HG02840 (cell line): ENCODE data around the gene CELSR3.

Experiments used
- ATAC-seq: cut with Tn5 transposase; IDR thresholded peaks from one replicate; pipeline ENCODE4 v1.9.1; 2021; ENCODE audit warnings: mild to moderate bottlenecking, moderate library complexity, moderate number of reproducible peaks; ENCODE audit not compliant: unreplicated experiment, low FRiP score

Gene CELSR3

GRCh38 chr3:48688032-48688736 lies 25.5 kb upstream of the CELSR3 start:
- ATAC-seq, result no peak

GRCh38 chr3:48687220-48687678 lies 24.6 kb upstream of the CELSR3 start:
- no peak for ATAC-seq

DNA sequence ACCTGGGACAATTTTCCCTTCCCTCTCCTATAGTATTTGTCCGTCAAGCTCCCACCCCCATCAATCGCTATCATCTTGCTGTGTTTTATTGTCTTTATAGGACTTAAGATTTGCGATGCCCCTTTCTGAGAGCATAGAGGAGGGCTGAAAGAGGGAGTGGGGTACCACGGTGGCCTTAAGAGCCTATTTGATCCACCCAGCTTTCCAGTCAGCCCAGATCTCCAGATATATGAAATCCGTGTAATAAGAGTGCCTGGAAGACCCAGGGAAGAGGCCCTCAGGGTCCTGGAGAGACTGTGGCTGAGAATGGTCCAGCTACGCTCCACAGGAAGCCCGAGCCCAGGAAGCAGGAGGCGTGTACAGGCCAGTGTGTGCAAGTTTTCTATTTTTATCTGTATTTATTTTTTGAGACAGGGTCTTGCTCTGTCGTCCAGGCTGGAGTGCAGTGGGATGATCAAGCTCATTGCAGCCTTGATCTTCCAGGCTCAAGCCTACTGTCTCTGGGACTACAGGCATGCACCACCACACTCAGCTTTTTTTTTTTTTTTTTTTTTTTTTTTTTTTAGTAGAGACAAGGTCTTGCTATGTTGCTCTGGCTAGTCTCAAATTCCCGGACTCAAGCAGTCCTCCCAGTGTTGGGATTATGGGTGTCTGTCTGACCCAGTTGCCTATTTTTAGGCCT lies 24.0 kb upstream of the CELSR3 start:
- no peak for ATAC-seq

- ATAC-seq, result peak; percentile 75
These were observed 23.2 kb upstream of the CELSR3 start, which contains the start of gene NCKIPSD for GRCh38 chr3:48685603-48686511. Gene NCKIPSD (minus strand): TSS chr3:48685915. CDS start chr3:48685807, 108 bp downstream.

- ATAC-seq, result no peak
These were observed 22.6 kb upstream of the CELSR3 start for GRCh38 chr3:48685293-48685602.

DNA sequence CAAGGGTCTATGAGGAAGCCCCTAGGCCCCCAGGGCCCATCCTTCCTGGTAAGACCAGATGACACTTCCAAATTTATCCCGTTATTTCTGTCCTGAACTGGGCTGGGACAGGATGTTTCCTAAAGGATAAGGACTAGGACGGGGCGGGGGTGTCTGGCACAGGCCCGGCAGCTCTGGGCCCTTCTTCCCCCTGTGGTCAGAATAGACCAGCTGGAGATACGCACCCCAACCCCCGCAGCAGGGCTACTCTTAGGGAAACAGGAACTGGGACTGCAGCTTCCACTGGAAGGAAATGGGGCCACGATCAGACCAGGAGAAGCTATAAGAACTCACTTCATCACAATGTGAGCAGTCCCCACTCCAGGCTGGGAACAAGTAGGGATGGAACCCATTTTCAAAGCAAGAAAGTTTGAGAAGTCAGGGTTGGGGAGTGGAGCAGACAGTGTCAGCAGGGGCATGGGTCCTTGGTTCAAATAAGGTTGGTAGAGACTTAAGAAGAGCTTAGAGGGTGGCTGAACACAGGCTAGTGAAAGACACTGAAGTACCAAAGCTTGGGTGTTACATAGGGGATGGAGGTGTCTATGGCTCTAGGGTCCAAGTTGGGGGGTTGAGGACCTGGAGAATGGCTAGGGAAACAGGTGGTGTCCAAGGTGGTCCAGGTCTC lies 21.9 kb upstream of the CELSR3 start:
- no peak for ATAC-seq

DNA sequence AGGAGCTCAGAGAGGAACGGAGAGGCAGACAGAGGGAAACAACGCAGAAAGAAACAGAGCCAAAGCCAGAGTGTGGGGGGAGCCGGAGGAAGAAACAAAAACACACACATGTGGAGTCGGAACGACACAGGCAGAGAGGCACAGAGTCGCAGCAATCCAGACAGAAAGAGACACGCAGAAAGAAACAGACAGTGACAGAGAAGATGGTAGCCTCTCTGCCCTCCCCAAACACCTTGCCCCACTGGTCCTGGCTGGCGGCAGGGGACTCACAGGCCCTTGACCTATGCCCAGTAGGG lies 21.3 kb upstream of the CELSR3 start:
- no peak for ATAC-seq

DNA sequence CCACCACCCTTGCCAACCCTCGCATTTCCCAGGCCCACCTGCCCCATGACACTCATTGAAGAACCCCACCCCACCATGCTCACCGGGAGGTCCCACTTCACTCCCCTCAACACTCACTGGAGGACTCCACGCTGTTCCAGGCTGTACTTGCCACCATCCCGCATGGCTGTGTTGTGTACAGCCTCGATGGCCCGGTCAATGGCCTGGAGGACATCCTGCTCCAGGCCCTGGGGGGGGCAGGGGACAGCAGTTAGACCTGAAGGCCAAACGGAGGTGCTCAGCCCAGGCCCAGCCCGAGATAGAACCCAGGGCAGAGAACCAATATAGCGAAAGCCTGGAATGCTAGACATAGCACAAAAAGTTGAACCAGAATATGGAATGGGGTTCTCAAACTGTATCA lies 20.1 kb upstream of the CELSR3 start:
- no peak for ATAC-seq

- ATAC-seq, result no peak
These were observed 19.4 kb upstream of the CELSR3 start for GRCh38 chr3:48681974-48682610.

- ATAC-seq, result no peak
These were observed 18.8 kb upstream of the CELSR3 start for GRCh38 chr3:48681541-48681880.

GRCh38 chr3:48680811-48681540 lies 18.3 kb upstream of the CELSR3 start:
- no peak for ATAC-seq

DNA sequence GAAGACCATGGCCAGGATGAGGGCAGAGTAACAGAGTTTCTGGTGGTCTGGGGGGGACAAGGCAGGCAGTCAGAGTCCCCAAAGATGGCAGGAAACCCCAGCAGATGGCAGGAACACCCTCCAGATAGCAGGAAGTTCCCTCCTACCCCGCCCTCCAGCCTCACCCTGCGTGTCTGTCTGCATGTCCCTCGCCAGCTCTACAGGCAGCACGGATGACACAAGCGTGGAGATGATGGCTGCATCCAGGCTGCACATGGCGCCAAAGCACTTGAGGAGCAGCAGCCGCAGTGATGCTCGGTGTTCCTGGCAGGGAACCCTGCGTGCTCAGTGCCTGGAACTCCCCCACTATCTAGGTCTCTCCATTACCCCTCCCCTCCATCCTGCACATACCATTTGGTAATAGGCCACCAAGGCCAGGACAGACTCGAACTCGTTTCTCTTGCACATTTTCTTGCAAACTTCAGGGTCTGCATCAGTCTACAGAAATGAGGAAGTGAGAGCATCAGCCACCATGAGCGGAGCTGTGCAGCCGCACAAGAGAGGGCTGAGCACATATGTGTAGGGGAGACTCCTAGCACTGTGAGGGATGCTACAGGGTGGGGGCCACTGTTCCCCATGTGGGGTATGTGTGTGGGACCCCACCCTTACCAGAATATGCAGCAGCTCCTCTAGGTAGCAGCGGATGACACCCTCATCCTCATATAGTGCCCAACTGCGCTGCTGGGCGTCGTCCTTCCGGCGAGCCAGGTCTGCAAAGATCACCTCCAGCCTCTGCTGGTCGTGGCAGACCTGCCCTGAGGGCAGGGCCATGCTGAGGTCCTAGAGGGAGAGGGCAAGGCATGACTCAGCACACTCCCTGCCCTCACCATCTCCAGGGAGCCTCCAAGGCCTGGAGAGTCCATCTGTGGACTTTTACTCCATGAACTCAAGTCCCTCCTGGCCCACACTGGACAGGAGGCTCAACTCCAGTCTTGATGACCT lies 17.0 kb upstream of the CELSR3 start:
- no peak for ATAC-seq

DNA sequence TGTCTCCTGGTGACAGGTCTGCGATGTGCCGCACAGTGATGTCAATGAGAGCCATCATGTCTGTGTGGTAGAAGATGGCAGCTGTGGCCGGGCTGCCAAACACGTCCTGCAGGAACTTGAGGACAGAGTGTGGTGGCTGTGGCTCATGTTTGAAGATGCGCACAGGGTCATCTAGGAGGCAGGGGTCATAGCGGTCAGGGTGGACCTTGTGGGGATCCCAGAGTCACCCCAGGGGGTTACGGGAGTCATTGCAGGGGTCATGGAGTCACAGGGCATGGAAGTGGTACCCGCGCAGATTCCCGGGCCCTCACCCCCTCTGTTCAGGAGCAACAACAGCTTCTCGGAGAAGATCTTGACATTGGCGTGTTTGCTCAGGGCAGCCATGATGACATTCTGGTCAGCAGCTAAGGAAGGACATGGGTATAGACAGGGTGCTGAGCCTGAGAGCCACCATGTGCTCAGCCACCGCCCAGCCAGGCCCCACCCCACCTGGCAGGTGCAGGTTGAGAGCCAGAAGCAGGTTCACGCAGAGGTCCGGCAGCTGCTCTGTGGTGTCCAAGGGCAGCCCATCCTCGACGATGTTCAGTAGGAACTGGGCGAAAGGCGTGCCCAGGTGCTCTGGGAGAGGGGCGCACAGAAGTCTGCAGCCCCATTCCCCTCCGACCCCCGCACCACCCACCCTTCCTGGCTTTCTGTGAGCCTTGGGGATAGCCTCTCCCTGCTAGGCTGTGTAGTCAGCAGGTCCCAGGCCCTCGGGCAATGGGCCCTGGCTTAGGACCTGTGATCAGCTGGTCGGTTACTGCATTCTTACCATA lies 16.1 kb upstream of the CELSR3 start:
- ATAC-seq, result no peak

DNA sequence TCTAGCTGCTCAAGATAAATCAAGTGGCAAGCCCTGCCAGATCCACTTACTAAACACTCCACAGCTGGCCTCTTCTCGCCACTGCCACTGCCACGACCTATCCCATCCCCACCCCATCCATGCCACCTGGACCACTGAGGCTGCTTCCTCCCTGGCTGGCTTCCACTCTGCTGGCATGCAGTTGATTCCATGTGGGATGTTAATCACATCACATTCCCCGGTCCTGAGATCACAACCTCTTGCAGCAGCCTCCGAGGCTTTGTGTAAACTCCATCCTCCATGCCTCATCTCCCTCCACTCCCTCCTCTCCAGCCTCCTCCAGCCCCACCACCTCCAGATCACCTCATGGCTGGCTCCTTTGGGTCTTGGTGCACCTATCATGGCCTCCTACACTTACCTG lies 15.4 kb upstream of the CELSR3 start:
- no peak for ATAC-seq

GRCh38 chr3:48674505-48674904 lies 11.8 kb upstream of the CELSR3 start:
- no peak for ATAC-seq

- no peak for ATAC-seq
These were observed 9.8 kb upstream of the CELSR3 start for GRCh38 chr3:48672522-48672921.

DNA sequence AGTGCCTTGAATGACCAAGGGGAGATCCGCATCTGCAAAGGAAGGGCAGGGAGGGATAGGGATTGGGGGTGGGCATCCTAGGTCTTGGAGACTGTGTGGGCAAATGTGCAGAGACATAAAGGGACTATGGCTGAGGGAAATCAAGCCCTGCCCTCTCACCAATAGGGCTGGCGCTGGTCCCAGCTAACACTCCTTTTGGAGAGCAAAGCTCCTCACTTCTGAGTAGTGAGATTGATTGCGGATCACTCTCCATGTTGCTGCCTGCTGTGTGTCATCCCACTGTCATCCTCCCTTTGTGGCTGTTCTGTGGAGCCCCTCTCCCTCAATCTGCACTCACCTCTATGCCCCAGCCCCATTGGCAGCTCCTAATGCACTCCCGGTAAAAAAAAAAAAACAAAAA lies 2.2 kb upstream of the CELSR3 start:
- no peak for ATAC-seq

- ATAC-seq, result no peak
These were observed 1.6 kb upstream of the CELSR3 start for GRCh38 chr3:48664313-48664644.
